Progenitor cell of endocrine pancreas (in vitro differentiated cells): ENCODE measurements around the gene PKMYT1. TPM values are rescaled to one million over a fixed set of nuclear protein-coding genes. Genes with fewer than 3 reads are reported as not detected.

ENCODE experiments used
- DNase-seq: peaks from one replicate; pipeline ENCODE4 v3.0.0; 2021; ENCODE audit warnings: low spot score; ENCODE audit not compliant: unreplicated experiment
- H3K27ac Mint-ChIP-seq: 2 replicates; pipeline ENCODE4 v1.8.0; 2021; ENCODE audit warnings: mild to moderate bottlenecking, moderate library complexity, mixed read lengths
- H3K27me3 Mint-ChIP-seq: 2 replicates; pipeline ENCODE4 v1.8.0; 2021; ENCODE audit warnings: mixed read lengths
- H3K36me3 Mint-ChIP-seq: 2 replicates; pipeline ENCODE4 v1.8.0; 2022; ENCODE audit warnings: mixed read lengths; ENCODE audit not compliant: insufficient read depth
- H3K4me1 Mint-ChIP-seq: 2 replicates; pipeline ENCODE4 v1.8.0; 2021; ENCODE audit warnings: low read depth, mixed read lengths
- H3K4me3 Mint-ChIP-seq: 2 replicates; pipeline ENCODE4 v1.8.0; 2021; ENCODE audit warnings: low read depth, mild to moderate bottlenecking, moderate library complexity, mixed read lengths
- H3K9me3 Mint-ChIP-seq: 2 replicates; pipeline ENCODE4 v1.8.0; 2021; ENCODE audit warnings: low read depth, mixed read lengths
- total RNA-seq: library from RNA; stranded (reverse); gene quantifications from 2 replicates; pipeline ENCODE4 v1.2.1, GENCODE V29; 2021
- TF ChIP-seq, protein P1 (sequence below): fragments of 200-600 bp; sonication (generic); IDR thresholded peaks from one replicate; pipeline ENCODE4 v1.5.0; 2021; ENCODE audit warnings: antibody characterized with exemption, mild to moderate bottlenecking; ENCODE audit not compliant: unreplicated experiment

PKMYT1 gene
- total RNA-seq, 1 donor from 2014 or later = 36.5 TPM

DNA sequence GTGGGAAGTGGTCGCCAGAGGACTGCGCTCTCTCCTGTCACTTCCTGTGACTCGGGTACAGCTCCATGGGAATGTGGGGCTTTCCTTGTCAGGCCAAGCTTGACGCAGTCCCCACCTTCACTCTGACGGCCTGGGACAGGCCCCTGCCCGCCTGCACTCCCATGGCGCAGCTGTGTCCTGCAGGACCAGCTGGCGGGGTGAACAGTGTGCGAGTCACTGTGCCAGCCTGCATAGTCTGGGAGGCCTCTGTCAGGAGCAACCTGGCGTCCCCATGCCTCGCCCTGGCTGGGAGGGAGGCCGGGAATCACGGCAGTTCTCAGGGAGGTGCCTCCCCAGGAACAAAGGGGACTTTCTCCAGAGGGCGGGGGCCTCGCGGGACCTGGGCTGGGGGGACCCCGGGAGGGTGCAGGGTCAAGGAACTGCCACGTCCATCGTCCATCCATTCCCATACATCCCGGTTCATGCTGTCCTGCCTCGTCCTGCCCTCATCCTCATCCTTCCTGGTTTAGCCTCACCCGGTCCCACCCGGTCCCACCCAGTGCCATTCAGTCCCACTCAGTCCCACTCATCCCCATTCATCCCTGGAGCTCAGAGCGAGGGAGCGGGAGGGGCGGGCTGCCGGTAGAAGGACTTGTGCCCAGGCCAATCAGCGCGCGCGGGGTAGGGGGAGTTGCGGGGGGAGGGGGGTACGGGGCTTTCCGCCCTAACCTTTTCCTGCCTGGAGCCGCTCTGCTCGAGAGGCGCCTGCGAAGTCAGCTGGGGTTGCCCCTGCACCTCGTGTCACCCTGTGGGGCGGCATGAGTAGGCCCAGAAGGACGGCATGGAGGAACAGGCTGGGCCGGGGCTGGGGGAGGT, 55.1 kb downstream of the PKMYT1 start:
- H3K4me1 Mint-ChIP-seq = peaks cover 24% of the 10 kb centered on the region
- H3K27me3 Mint-ChIP-seq = peaks cover 3% of the 10 kb centered on the region
- peaks cover 4% of the 10 kb centered on the region for H3K36me3 Mint-ChIP-seq
- H3K9me3 Mint-ChIP-seq = no peaks in the 10 kb centered on the region
- TF ChIP-seq, protein P1, sequence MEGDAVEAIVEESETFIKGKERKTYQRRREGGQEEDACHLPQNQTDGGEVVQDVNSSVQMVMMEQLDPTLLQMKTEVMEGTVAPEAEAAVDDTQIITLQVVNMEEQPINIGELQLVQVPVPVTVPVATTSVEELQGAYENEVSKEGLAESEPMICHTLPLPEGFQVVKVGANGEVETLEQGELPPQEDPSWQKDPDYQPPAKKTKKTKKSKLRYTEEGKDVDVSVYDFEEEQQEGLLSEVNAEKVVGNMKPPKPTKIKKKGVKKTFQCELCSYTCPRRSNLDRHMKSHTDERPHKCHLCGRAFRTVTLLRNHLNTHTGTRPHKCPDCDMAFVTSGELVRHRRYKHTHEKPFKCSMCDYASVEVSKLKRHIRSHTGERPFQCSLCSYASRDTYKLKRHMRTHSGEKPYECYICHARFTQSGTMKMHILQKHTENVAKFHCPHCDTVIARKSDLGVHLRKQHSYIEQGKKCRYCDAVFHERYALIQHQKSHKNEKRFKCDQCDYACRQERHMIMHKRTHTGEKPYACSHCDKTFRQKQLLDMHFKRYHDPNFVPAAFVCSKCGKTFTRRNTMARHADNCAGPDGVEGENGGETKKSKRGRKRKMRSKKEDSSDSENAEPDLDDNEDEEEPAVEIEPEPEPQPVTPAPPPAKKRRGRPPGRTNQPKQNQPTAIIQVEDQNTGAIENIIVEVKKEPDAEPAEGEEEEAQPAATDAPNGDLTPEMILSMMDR = no peak
- no peak for DNase-seq
- no peak overlapping the region for H3K4me3 Mint-ChIP-seq
- no peak overlapping the region for H3K27ac Mint-ChIP-seq

DNA sequence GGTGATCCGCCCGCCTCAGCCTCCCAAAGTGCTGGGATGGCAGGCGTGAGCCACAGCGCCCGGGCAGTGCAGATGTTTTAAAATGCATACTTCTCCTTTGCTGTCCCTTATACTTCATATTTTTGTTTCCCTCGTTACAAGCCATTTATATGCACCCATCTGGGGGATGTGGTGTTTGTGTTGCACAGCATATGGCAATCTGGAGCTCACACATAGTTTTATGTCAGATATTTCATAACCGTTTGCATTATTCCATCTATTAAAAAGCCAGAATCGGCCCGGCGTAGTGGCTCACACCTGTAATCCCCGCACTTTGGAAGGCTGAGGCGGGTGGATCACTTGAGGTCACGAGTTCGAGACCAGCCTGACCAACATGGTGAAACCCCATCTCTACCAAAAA, 56.8 kb downstream of the PKMYT1 start:
- no peak for DNase-seq
- Mint-ChIP-seq H3K27me3 (peaks cover 3% of the 10 kb centered on the region), H3K27ac (no peak overlapping the region), H3K36me3 (peaks cover 7% of the 10 kb centered on the region), H3K4me1 (peaks cover 20% of the 10 kb centered on the region), H3K9me3 (no peaks in the 10 kb centered on the region), H3K4me3 (no peak overlapping the region)
- TF ChIP-seq, protein P1 = no peak

Other genes starting within 250 kb of the PKMYT1 start
- gene SRRM2, start 227.8 kb downstream of the PKMYT1 start, total RNA-seq = 817 and 838 TPM in 2 replicates
- gene ELOB, start 203.2 kb downstream of the PKMYT1 start, total RNA-seq = 201 and 207 TPM in 2 replicates
- 0.27 and 0.31 TPM in 2 replicates for gene PRSS33, start 192.9 kb downstream of the PKMYT1 start, total RNA-seq
- gene PRSS41, start 182.0 kb downstream of the PKMYT1 start, total RNA-seq = not detected in 2 replicates
- gene PRSS21, start 163.2 kb downstream of the PKMYT1 start, total RNA-seq = not detected in 2 replicates
- not detected in 2 replicates for gene ZG16B, start 150.1 kb downstream of the PKMYT1 start, total RNA-seq
- 23.3 and 25.9 TPM in 2 replicates for gene PRSS22, start 122.3 kb downstream of the PKMYT1 start, total RNA-seq
- gene FLYWCH2, start 97.2 kb downstream of the PKMYT1 start, total RNA-seq = 26.3 and 26.9 TPM in 2 replicates
- 19.5 and 20.7 TPM in 2 replicates for gene FLYWCH1, start 68.5 kb downstream of the PKMYT1 start, total RNA-seq
- gene KREMEN2, start 16.2 kb downstream of the PKMYT1 start, total RNA-seq = 0.31 and 0.47 TPM in 2 replicates
- gene PAQR4, start 11.1 kb downstream of the PKMYT1 start, total RNA-seq = 13.0 and 13.1 TPM in 2 replicates
- gene CLDN9, start 32.5 kb upstream of the PKMYT1 start, total RNA-seq = 2.2 and 2.9 TPM in 2 replicates
- 563 and 578 TPM in 2 replicates for gene CLDN6, start 37.7 kb upstream of the PKMYT1 start, total RNA-seq
- 44.3 and 57.4 TPM in 2 replicates for gene TNFRSF12A, start 39.9 kb upstream of the PKMYT1 start, total RNA-seq
- 22.4 and 25.3 TPM in 2 replicates for gene HCFC1R1, start 43.5 kb upstream of the PKMYT1 start, total RNA-seq
- gene THOC6, start 43.6 kb upstream of the PKMYT1 start, total RNA-seq = 44.1 and 47.4 TPM in 2 replicates
- 10.4 and 11.7 TPM in 2 replicates for gene BICDL2, start 56.5 kb upstream of the PKMYT1 start, total RNA-seq
- 0.13 and 0.19 TPM in 2 replicates for gene MMP25, start 66.1 kb upstream of the PKMYT1 start, total RNA-seq
- gene IL32, start 85.2 kb upstream of the PKMYT1 start, total RNA-seq = 2.9 and 4.6 TPM in 2 replicates
- gene ZSCAN10, start 118.8 kb upstream of the PKMYT1 start, total RNA-seq = 0.33 and 0.34 TPM in 2 replicates
- 23.3 and 23.9 TPM in 2 replicates for gene ZNF205, start 132.1 kb upstream of the PKMYT1 start, total RNA-seq
- 13.1 and 13.4 TPM in 2 replicates for gene ZNF213, start 154.6 kb upstream of the PKMYT1 start, total RNA-seq
- gene OR1F1, start 207.8 kb upstream of the PKMYT1 start, total RNA-seq = not detected in 2 replicates